NT2/D1 (cell line): ENCODE data around the gene CYP51A1.

Experiments used
- DNase-seq: peaks from one replicate; pipeline ENCODE4 v3.0.0-alpha.2; 2011; ENCODE audit warnings: low read depth, low spot score
- H3K27me3 ChIP-seq: 2 replicates; pipeline ENCODE4 v1.6.0; 2011; ENCODE audit warnings: mild to moderate bottlenecking; ENCODE audit not compliant: insufficient read length, insufficient read depth
- H3K36me3 ChIP-seq: 2 replicates; pipeline ENCODE4 v1.6.1; 2011; ENCODE audit warnings: mild to moderate bottlenecking, low read length, mixed read lengths; ENCODE audit not compliant: insufficient read depth, insufficient read length
- H3K4me1 ChIP-seq: 2 replicates; pipeline ENCODE4 v1.5.1; 2011; ENCODE audit not compliant: insufficient read depth, insufficient read length
- H3K4me3 ChIP-seq: 2 replicates; pipeline ENCODE4 v1.5.1; 2011; ENCODE audit warnings: low read depth; ENCODE audit not compliant: insufficient read length
- H3K9ac ChIP-seq: 2 replicates; pipeline ENCODE4 v1.6.0; 2011; ENCODE audit warnings: low read depth; ENCODE audit not compliant: insufficient read length
- H3K9me3 ChIP-seq: 2 replicates; pipeline ENCODE4 v1.5.1; 2011; ENCODE audit warnings: mild to moderate bottlenecking, low read length; ENCODE audit not compliant: insufficient read depth
- SUZ12 ChIP-seq: IDR thresholded peaks from 2 replicates; pipeline ENCODE4 v1.6.1; 2011; ENCODE audit not compliant: insufficient read length, insufficient read depth; ENCODE audit errors: extremely low read depth
- YY1 ChIP-seq: IDR thresholded peaks from 2 replicates; pipeline ENCODE4 v1.6.1; 2011; ENCODE audit not compliant: insufficient read length, insufficient read depth
- ZNF274 ChIP-seq: IDR thresholded peaks from 2 replicates; pipeline ENCODE4 v1.6.1; 2011; ENCODE audit warnings: mild to moderate bottlenecking, low read depth, low read length

Gene CYP51A1

GRCh38 chr7:92064438-92065029 is 69.7 kb downstream of the CYP51A1 start:
- DNase-seq, result no peak
- H3K36me3 ChIP-seq, result peaks cover 2% of the 10 kb centered on the region
- H3K4me1 ChIP-seq, result no peaks in the 10 kb centered on the region
- H3K9me3 ChIP-seq, result no peaks in the 10 kb centered on the region
- TF ChIP-seq SUZ12 (no peak), ZNF274 (no peak), YY1 (no peak)
- H3K4me3 ChIP-seq, result no peak overlapping the region
- no peaks in the 10 kb centered on the region for H3K27me3 ChIP-seq
- no peak overlapping the region for H3K9ac ChIP-seq
